ENCODE measurements around the gene LRRC18.
A peak's percentile ranks its signal among the peaks of the same experiment; 100 is the strongest.

Gene LRRC18

GRCh38 chr10:48939790-48940325, at the start of gene LRRC18:
Gene LRRC18 (minus strand): TSS chr10:48939840. CDS start chr10:48914155, 25,685 bp downstream.
- Mint-ChIP-seq H3K9me3 (no peaks in the 10 kb centered on the region), H3K4me3 (no peak within 1 kb of the TSS), H3K27me3 (no peaks in the 10 kb centered on the region), H3K4me1 (no peaks in the 10 kb centered on the region), H3K27ac (no peak within 1 kb of the TSS)
- DNase-seq, result no peak
- ATAC-seq, result no peak

DNA sequence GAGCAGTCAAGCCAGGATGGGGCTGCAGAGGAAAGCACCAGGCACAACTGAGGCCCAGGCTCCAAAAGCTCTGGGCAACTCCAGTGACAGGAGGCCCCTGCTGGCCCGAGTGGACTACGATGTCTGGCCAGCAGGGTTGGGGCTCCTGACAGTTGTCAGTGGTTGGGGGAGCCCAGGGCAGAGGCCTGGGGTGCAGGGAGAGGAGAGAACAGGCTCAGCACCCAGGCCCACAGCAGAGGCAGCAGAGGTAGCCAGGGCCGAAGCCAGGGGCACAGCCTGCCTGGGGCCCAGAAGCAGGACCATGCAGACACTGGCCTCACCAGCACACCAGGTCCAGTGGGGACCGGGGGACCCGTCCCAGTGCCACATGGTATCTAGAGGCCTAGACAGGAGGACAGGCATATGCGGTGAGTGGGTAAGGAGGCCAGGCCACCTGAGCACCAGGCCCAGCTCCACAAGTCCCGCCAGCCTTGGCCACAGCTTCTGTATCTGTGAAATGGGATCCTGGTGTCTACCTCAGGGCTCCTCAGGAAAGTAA, 46.0 kb upstream of the LRRC18 start:
- peak; percentile 24 for ATAC-seq

GRCh38 chr10:48983648-48984351, 44.2 kb upstream of the LRRC18 start:
- H3K9me3 Mint-ChIP-seq, result no peaks in the 10 kb centered on the region
- no peaks in the 10 kb centered on the region for H3K27me3 Mint-ChIP-seq
- ATAC-seq (no peak), DNase-seq (no peak)
- H3K4me3 Mint-ChIP-seq, result no peak overlapping the region
- H3K4me1 Mint-ChIP-seq, result no peaks in the 10 kb centered on the region
- no peak overlapping the region for H3K27ac Mint-ChIP-seq

More for the DNA sequence above, 46.0 kb upstream of the LRRC18 start:
- Mint-ChIP-seq H3K27me3 (no peaks in the 10 kb centered on the region), H3K4me1 (no peaks in the 10 kb centered on the region), H3K4me3 (no peak overlapping the region), H3K27ac (no peak overlapping the region), H3K9me3 (no peaks in the 10 kb centered on the region)
- DNase-seq, result no peak

GRCh38 chr10:48982584-48982983, 42.9 kb upstream of the LRRC18 start:
- H3K4me3 Mint-ChIP-seq, result no peak overlapping the region
- no peaks in the 10 kb centered on the region for H3K9me3 Mint-ChIP-seq
- DNase-seq (no peak), ATAC-seq (no peak)
- H3K27ac Mint-ChIP-seq, result no peak overlapping the region
- H3K27me3 Mint-ChIP-seq, result no peaks in the 10 kb centered on the region
- H3K4me1 Mint-ChIP-seq, result no peaks in the 10 kb centered on the region

DNA sequence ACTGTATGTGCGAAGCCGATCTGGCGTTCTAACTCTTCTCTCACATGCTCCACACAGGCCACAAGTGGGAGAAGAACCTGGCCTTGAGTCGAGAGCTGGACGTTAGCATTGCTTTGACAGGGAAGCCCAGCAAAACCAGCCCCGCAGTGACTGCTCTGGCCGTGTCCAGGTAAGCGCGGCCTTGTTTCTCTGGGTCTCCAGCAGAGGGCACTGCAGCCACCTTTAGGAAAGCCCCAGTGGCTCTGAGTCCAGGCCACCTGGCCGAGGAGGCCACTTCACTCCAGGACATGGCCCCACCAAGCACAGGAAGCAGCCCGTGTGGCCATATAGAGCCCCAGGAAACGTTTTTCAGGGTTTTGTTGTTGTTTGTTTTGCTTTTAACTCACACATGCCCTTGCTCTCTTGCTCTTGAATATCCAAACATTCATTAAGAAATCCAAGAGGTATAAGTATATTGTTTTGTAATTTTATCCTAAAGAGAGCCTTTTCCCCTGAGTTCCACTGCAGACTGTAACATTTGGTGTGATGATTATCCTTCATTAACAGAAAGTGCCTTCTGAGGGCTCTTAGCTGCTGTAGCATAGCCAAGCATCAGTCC, 41.8 kb upstream of the LRRC18 start:
- Mint-ChIP-seq H3K4me1 (no peaks in the 10 kb centered on the region), H3K27me3 (no peaks in the 10 kb centered on the region), H3K9me3 (no peaks in the 10 kb centered on the region), H3K27ac (no peak overlapping the region), H3K4me3 (no peak overlapping the region)
- ATAC-seq (peak; percentile 51), DNase-seq (peak; percentile 23 to 41)

DNA sequence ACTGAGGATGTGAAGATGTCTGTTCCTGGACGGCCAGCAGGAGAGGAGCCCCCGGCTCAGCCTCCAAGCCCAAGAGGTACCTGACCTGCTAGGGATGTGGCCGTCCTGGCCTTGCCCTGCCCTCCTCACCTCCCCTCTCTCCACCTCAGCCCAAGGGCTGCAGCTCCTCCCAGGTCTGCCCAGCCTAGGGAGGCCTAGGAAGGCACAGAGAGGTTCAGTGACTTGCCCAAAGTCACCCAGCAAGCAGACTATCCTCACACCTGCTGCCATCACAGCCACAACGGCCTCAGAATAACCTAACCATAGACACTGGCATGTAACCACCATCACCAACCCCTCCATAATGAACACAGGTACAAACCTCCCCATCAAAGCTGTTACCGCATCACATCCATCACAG, 38.7 kb upstream of the LRRC18 start:
- DNase-seq (no peak), ATAC-seq (no peak)
- H3K9me3 Mint-ChIP-seq, result no peaks in the 10 kb centered on the region
- H3K27ac Mint-ChIP-seq, result no peak overlapping the region
- H3K4me1 Mint-ChIP-seq, result no peaks in the 10 kb centered on the region
- H3K27me3 Mint-ChIP-seq, result no peaks in the 10 kb centered on the region
- H3K4me3 Mint-ChIP-seq, result no peak overlapping the region

DNA sequence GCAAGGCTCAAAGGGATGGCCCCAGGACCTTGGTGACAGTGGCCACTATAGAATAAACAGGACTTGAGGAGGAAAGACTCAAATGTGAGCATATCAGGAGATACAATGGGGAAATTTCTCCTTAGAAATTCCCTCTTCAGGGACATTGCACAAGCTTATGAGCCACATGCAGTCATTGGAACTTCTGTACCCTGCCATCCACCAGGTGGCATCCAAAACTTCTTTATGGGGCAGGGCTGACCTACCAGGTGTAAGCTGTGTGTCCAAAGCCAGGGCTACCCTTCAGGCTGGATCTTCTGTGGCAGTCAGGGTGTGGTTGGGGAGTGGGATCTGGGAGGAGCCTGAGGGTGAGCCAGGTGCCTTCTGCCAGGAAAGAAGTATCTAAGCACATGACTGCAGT, 36.6 kb upstream of the LRRC18 start:
- H3K4me3 Mint-ChIP-seq, result no peak overlapping the region
- no peaks in the 10 kb centered on the region for H3K4me1 Mint-ChIP-seq
- no peak overlapping the region for H3K27ac Mint-ChIP-seq
- H3K9me3 Mint-ChIP-seq, result no peaks in the 10 kb centered on the region
- ATAC-seq (no peak), DNase-seq (no peak)
- H3K27me3 Mint-ChIP-seq, result no peaks in the 10 kb centered on the region

GRCh38 chr10:48974510-48975156, 35.0 kb upstream of the LRRC18 start:
- H3K27me3 Mint-ChIP-seq, result no peaks in the 10 kb centered on the region
- no peak for ATAC-seq
- no peaks in the 10 kb centered on the region for H3K4me1 Mint-ChIP-seq
- no peak for DNase-seq
- no peaks in the 10 kb centered on the region for H3K9me3 Mint-ChIP-seq
- H3K27ac Mint-ChIP-seq, result no peak overlapping the region
- H3K4me3 Mint-ChIP-seq, result no peak overlapping the region

DNA sequence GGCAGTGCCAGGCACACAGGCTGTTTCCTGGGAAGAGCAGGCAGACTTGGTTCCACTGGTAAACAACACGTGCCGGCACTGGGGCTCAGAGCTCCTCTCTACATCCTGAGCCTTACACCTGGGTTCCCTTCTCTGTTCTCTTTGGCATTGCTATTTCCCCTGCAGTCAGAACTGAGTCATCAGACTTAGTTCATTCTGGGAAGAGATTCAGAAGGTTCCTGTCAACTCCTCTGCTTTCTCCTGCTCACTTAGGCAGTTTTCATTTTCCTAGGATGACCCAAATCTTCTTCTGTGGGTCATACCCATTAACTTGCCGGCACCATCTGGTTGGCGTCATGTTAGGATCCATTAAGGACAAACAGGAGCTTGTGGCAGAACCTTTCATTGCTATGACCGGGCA, 33.4 kb upstream of the LRRC18 start:
- H3K9me3 Mint-ChIP-seq, result no peaks in the 10 kb centered on the region
- no peaks in the 10 kb centered on the region for H3K4me1 Mint-ChIP-seq
- H3K4me3 Mint-ChIP-seq, result no peak overlapping the region
- no peaks in the 10 kb centered on the region for H3K27me3 Mint-ChIP-seq
- DNase-seq (no peak), ATAC-seq (no peak)
- no peak overlapping the region for H3K27ac Mint-ChIP-seq

- Mint-ChIP-seq H3K27me3 (no peaks in the 10 kb centered on the region), H3K4me1 (no peaks in the 10 kb centered on the region), H3K27ac (no peak overlapping the region), H3K9me3 (no peaks in the 10 kb centered on the region), H3K4me3 (no peak overlapping the region)
- ATAC-seq (no peak), DNase-seq (no peak)
These were observed 31.0 kb upstream of the LRRC18 start for GRCh38 chr10:48970654-48971053.

GRCh38 chr10:48970046-48970445, 30.4 kb upstream of the LRRC18 start:
- Mint-ChIP-seq H3K4me1 (no peaks in the 10 kb centered on the region), H3K27ac (no peak overlapping the region), H3K9me3 (no peaks in the 10 kb centered on the region), H3K4me3 (no peak overlapping the region), H3K27me3 (no peaks in the 10 kb centered on the region)
- no peak for DNase-seq
- no peak for ATAC-seq

DNA sequence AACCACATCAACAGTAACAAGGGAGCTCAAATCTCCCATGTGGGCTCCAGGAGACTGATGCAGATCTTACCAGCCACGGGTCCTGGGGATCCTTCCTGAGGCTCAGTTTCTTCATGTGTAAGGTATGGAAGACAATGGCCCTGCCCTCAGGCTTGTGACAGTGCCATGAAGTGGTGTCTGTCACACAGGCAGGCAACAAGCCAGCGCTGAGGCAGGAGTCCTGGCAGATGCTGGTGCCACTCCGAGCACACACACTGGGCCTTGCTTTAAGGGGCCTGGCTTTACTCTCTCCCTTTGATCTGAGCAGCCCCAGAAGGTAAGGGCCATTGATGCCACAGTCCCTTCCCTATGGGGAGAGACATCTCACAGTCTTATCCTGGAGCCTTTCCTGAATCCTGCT, 28.4 kb upstream of the LRRC18 start:
- DNase-seq, result no peak
- no peaks in the 10 kb centered on the region for H3K4me1 Mint-ChIP-seq
- H3K4me3 Mint-ChIP-seq, result no peak overlapping the region
- no peaks in the 10 kb centered on the region for H3K9me3 Mint-ChIP-seq
- no peaks in the 10 kb centered on the region for H3K27me3 Mint-ChIP-seq
- ATAC-seq, result no peak
- no peak overlapping the region for H3K27ac Mint-ChIP-seq

- no peak overlapping the region for H3K4me3 Mint-ChIP-seq
- H3K27me3 Mint-ChIP-seq, result no peaks in the 10 kb centered on the region
- no peaks in the 10 kb centered on the region for H3K4me1 Mint-ChIP-seq
- DNase-seq, result no peak
- no peaks in the 10 kb centered on the region for H3K9me3 Mint-ChIP-seq
- no peak for ATAC-seq
- no peak overlapping the region for H3K27ac Mint-ChIP-seq
These were observed 25.8 kb upstream of the LRRC18 start for GRCh38 chr10:48965460-48965859.

- ATAC-seq (no peak), DNase-seq (no peak)
- Mint-ChIP-seq H3K27me3 (no peaks in the 10 kb centered on the region), H3K9me3 (no peaks in the 10 kb centered on the region), H3K4me3 (no peak overlapping the region), H3K27ac (no peak overlapping the region), H3K4me1 (no peaks in the 10 kb centered on the region)
These were observed 24.4 kb upstream of the LRRC18 start for GRCh38 chr10:48964038-48964437.

- Mint-ChIP-seq H3K27me3 (no peaks in the 10 kb centered on the region), H3K4me1 (no peaks in the 10 kb centered on the region), H3K4me3 (no peak overlapping the region), H3K27ac (peak overlapping the region in 1 of 2 donors; percentile 1), H3K9me3 (no peaks in the 10 kb centered on the region)
- ATAC-seq (no peak), DNase-seq (no peak)
These were observed 19.1 kb upstream of the LRRC18 start for GRCh38 chr10:48958598-48959190.

Data from stimulated activated naive CD8-positive, alpha-beta T cell treated with anti-CD3 and anti-CD28 coated beads, Interleukin-15, amount 100 ng/mL, for 72 hours (primary cell).